ENCODE data around the gene TMEM141.
A peak's percentile ranks its signal among the peaks of the same experiment; 100 is the strongest.
"Not testable (repeated sequence)": the region's sequence is repeated elsewhere in the genome, so short reads cannot be mapped to it uniquely, and the experiment has no call there.

The TMEM141 gene

GRCh38 chr9:136835932-136836904 lies 45.1 kb downstream of the TMEM141 start:
- no peak for DNase-seq

GRCh38 chr9:136837146-136837855 lies 46.2 kb downstream of the TMEM141 start:
- no peak for DNase-seq

- not testable (repeated sequence) for DNase-seq
Observed at GRCh38 chr9:136837856-136838277, 46.7 kb downstream of the TMEM141 start.

- DNase-seq, result no peak
Observed at GRCh38 chr9:136838314-136839228, 47.4 kb downstream of the TMEM141 start.

DNA sequence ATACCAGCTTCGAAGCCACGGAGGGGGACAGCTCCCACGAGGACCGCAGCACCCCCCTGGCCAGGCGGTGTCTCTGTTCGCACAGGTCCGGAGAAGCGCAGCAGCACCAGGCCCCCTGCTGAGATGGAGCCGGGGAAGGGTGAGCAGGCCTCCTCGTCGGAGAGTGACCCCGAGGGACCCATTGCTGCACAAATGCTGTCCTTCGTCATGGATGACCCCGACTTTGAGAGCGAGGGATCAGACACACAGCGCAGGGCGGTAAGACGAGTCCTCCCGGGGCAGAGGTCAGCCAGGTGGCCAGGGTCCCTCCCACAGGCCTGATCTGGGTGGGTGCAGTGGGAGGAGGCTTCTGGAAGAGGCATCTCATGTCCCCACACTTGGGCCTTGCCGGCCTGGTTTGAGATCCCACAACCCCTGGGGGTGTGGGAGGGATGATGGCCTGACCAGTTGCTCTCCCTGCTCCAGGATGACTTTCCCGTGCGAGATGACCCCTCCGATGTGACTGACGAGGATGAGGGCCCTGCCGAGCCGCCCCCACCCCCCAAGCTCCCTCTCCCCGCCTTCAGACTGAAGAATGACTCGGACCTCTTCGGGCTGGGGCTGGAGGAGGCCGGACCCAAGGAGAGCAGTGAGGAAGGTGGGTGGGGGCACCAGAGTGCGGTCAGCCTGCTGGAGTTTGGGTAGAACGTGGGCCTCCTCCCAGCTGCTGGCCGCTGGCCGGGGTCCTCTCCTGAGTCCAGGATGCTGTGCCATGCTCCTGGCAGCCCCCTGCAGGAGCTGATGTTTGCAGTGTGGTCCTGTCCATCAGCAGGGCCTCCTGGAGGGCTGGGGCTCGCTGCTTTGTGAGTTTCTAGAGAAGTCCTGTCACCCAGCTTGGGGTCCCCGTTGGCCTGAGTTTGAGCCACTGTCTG lies 48.3 kb downstream of the TMEM141 start:
- no peak for DNase-seq

- DNase-seq, result no peak
Observed at GRCh38 chr9:136840140-136840876, 49.2 kb downstream of the TMEM141 start.

- DNase-seq, result no peak
Observed at GRCh38 chr9:136840877-136841645, 49.9 kb downstream of the TMEM141 start.

- DNase-seq, result not testable (repeated sequence)
Observed at GRCh38 chr9:136841646-136842379, 50.7 kb downstream of the TMEM141 start.

- peak; percentile 69 to 76 for DNase-seq
Observed at GRCh38 chr9:136842380-136842948, 51.3 kb downstream of the TMEM141 start, which contains the start of gene AJM1. Gene AJM1 (plus strand): TSS chr9:136842478. CDS start chr9:136844415, 1,937 bp downstream.
